GM10266 (cell line): ENCODE data around the gene METTL2B.
A peak's percentile ranks its signal among the peaks of the same experiment; 100 is the strongest.

Experiments used
- DNase-seq: peaks from one replicate; pipeline ENCODE4 v3.0.0; 2012; ENCODE audit errors: extremely low spot score
- CTCF ChIP-seq: IDR thresholded peaks from 2 replicates; pipeline ENCODE4 v1.5.1; 2012; ENCODE audit warnings: mild to moderate bottlenecking, low read depth; ENCODE audit not compliant: control insufficient read depth, insufficient read depth; ENCODE audit errors: missing control alignments

METTL2B gene

GRCh38 chr7:128476402-128477335 lies at the start of gene METTL2B:
METTL2B (plus strand) TSS chr7:128476748; CDS start chr7:128476766, 18 bp downstream.
- peak; percentile 71 for DNase-seq
- peak; percentile 50 for TF ChIP-seq CTCF

- peak; percentile 40 for DNase-seq
- peak; percentile 78 for TF ChIP-seq CTCF
These were observed 49.2 kb upstream of the METTL2B start for GRCh38 chr7:128427289-128427891.

- peak; percentile 14 for TF ChIP-seq CTCF
These were observed 46.3 kb upstream of the METTL2B start for GRCh38 chr7:128430207-128430606.

GRCh38 chr7:128431221-128431620 lies 45.3 kb upstream of the METTL2B start:
- DNase-seq = no peak
- no peak for TF ChIP-seq CTCF

More at GRCh38 chr7:128430207-128430606, 46.3 kb upstream of the METTL2B start:
- no peak for DNase-seq

GRCh38 chr7:128431754-128432153 lies 44.8 kb upstream of the METTL2B start:
- TF ChIP-seq CTCF = no peak
- DNase-seq = no peak

- TF ChIP-seq CTCF = no peak
- DNase-seq = no peak
These were observed 41.9 kb upstream of the METTL2B start for GRCh38 chr7:128434413-128435326.
